OCI-LY3 (cell line): ENCODE measurements around the gene MYCBP2.

Source experiments
- EZH2phosphoT487 ChIP-seq: fragments of 200-600 bp; shearing (Covaris generic); IDR thresholded peaks from 2 replicates; pipeline ENCODE4 v1.6.1; 2018; ENCODE audit warnings: antibody characterized with exemption, mixed run types, low read depth
- TF ChIP-seq, protein P1 (sequence below): fragments of 200-600, 300-600 bp; sonication (generic); IDR thresholded peaks from 2 replicates; pipeline ENCODE4 v1.5.1; 2014; ENCODE audit warnings: antibody characterized with exemption, low read length, low read depth

DNA sequence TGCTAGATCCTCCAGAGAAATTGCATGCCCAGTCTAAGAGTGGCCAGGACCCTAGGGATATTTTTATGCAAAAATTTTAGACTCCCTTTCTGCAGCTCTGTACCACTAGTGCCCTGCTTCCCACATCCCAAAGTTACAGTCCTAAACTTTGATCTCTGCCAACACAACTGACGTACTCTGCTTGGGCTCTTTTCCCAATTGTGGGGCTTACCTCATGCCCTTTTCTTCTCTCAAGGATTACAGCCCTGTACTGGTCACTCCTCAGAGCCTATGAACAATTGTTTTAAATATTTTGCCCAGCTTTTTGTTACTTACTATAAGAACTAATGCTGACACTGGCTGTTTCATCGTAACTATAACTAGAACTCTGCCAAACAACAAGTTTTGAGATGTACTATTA is 242.1 kb downstream of the MYCBP2 start:
- TF ChIP-seq EZH2phosphoT487, result no peak
- TF ChIP-seq, protein P1, sequence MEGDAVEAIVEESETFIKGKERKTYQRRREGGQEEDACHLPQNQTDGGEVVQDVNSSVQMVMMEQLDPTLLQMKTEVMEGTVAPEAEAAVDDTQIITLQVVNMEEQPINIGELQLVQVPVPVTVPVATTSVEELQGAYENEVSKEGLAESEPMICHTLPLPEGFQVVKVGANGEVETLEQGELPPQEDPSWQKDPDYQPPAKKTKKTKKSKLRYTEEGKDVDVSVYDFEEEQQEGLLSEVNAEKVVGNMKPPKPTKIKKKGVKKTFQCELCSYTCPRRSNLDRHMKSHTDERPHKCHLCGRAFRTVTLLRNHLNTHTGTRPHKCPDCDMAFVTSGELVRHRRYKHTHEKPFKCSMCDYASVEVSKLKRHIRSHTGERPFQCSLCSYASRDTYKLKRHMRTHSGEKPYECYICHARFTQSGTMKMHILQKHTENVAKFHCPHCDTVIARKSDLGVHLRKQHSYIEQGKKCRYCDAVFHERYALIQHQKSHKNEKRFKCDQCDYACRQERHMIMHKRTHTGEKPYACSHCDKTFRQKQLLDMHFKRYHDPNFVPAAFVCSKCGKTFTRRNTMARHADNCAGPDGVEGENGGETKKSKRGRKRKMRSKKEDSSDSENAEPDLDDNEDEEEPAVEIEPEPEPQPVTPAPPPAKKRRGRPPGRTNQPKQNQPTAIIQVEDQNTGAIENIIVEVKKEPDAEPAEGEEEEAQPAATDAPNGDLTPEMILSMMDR, result no peak
